ENCODE data around the gene CRYBB3.

Gene CRYBB3

GRCh38 chr22:25206998-25207397 lies 7.3 kb downstream of the CRYBB3 start:
- DNase-seq (ENCODE audit: low read depth) = no peak
- H3K4me3 ChIP-seq (ENCODE audit: low read depth, low read length) = no peak overlapping the region
- TF ChIP-seq CTCF (conservative IDR thresholded peaks at IDR 0.05; ENCODE audit: low read depth, low read length) = no peak

GRCh38 chr22:25207553-25208157 lies 8.0 kb downstream of the CRYBB3 start:
- no peak for DNase-seq (ENCODE audit: low read depth)
- no peak for TF ChIP-seq CTCF (conservative IDR thresholded peaks at IDR 0.05; ENCODE audit: low read depth, low read length)
- no peak overlapping the region for H3K4me3 ChIP-seq (ENCODE audit: low read depth, low read length)

GRCh38 chr22:25208328-25208727 lies 8.7 kb downstream of the CRYBB3 start:
- no peak for TF ChIP-seq CTCF (conservative IDR thresholded peaks at IDR 0.05; ENCODE audit: low read depth, low read length)
- no peak for DNase-seq (ENCODE audit: low read depth)
- no peak overlapping the region for H3K4me3 ChIP-seq (ENCODE audit: low read depth, low read length)

GRCh38 chr22:25208743-25209505 lies 9.3 kb downstream of the CRYBB3 start:
- H3K4me3 ChIP-seq (ENCODE audit: low read depth, low read length) = no peak overlapping the region
- no peak for DNase-seq (ENCODE audit: low read depth)
- no peak for TF ChIP-seq CTCF (conservative IDR thresholded peaks at IDR 0.05; ENCODE audit: low read depth, low read length)

- no peak for DNase-seq (ENCODE audit: low read depth)
- no peak for TF ChIP-seq CTCF (conservative IDR thresholded peaks at IDR 0.05; ENCODE audit: low read depth, low read length)
- H3K4me3 ChIP-seq (ENCODE audit: low read depth, low read length) = no peak overlapping the region
Observed at GRCh38 chr22:25210793-25211192, 11.1 kb downstream of the CRYBB3 start.

- DNase-seq (ENCODE audit: low read depth) = no peak
- TF ChIP-seq CTCF (conservative IDR thresholded peaks at IDR 0.05; ENCODE audit: low read depth, low read length) = no peak
- H3K4me3 ChIP-seq (ENCODE audit: low read depth, low read length) = no peak overlapping the region
Observed at GRCh38 chr22:25212337-25212736, 12.7 kb downstream of the CRYBB3 start.

GRCh38 chr22:25213221-25213620 lies 13.6 kb downstream of the CRYBB3 start:
- no peak for TF ChIP-seq CTCF (conservative IDR thresholded peaks at IDR 0.05; ENCODE audit: low read depth, low read length)
- no peak overlapping the region for H3K4me3 ChIP-seq (ENCODE audit: low read depth, low read length)
- DNase-seq (ENCODE audit: low read depth) = no peak
